ENCODE data around the gene ZIC5.

The ZIC5 gene

GRCh38 chr13:99987154-99988019 is 15.8 kb upstream of the ZIC5 start:
- DNase-seq, result no peak

GRCh38 chr13:99986741-99987140 is 15.2 kb upstream of the ZIC5 start:
- no peak for DNase-seq

- DNase-seq, result no peak
Observed at GRCh38 chr13:99985886-99986527, 14.4 kb upstream of the ZIC5 start.

GRCh38 chr13:99985241-99985874 is 13.8 kb upstream of the ZIC5 start:
- no peak for DNase-seq

- DNase-seq, result no peak
Observed at GRCh38 chr13:99984461-99985240, 13.1 kb upstream of the ZIC5 start.

- DNase-seq, result no peak
Observed at GRCh38 chr13:99983499-99984401, 12.2 kb upstream of the ZIC5 start.

GRCh38 chr13:99982731-99983498 is 11.3 kb upstream of the ZIC5 start:
- DNase-seq, result no peak

- no peak for DNase-seq
Observed at GRCh38 chr13:99982036-99982730, 10.6 kb upstream of the ZIC5 start.

- no peak for DNase-seq
Observed at GRCh38 chr13:99981735-99982035, 10.1 kb upstream of the ZIC5 start, which contains the start of gene ZIC2. ZIC2 (plus strand) TSS chr13:99981784; CDS start chr13:99982065, 281 bp downstream.

GRCh38 chr13:99980824-99981734 is 9.5 kb upstream of the ZIC5 start:
- DNase-seq, result no peak

- peak; percentile 43 for DNase-seq
Observed at GRCh38 chr13:99980201-99980823, 8.7 kb upstream of the ZIC5 start.

GRCh38 chr13:99979453-99980200 is 8.1 kb upstream of the ZIC5 start:
- DNase-seq, result no peak

GRCh38 chr13:99978799-99979452 is 7.4 kb upstream of the ZIC5 start:
- DNase-seq, result no peak

- no peak for DNase-seq
Observed at GRCh38 chr13:99977912-99978798, 6.6 kb upstream of the ZIC5 start.

GRCh38 chr13:99977334-99977911 is 5.9 kb upstream of the ZIC5 start:
- DNase-seq, result no peak

- no peak for DNase-seq
Observed at GRCh38 chr13:99976575-99976974, 5.0 kb upstream of the ZIC5 start.

Data from effector CD8-positive, alpha-beta T cell (primary cell).